ENCODE data around the gene PSD.

PSD gene

GRCh38 chr10:102393411-102394078 lies 25.0 kb downstream of the PSD start:
- DNase-seq (ENCODE audit: low read depth in 4 of 4, low spot score in 1 of 4), result no peak

GRCh38 chr10:102392306-102392705 lies 26.3 kb downstream of the PSD start:
- DNase-seq (ENCODE audit: low read depth in 4 of 4, low spot score in 1 of 4), result no peak

DNA sequence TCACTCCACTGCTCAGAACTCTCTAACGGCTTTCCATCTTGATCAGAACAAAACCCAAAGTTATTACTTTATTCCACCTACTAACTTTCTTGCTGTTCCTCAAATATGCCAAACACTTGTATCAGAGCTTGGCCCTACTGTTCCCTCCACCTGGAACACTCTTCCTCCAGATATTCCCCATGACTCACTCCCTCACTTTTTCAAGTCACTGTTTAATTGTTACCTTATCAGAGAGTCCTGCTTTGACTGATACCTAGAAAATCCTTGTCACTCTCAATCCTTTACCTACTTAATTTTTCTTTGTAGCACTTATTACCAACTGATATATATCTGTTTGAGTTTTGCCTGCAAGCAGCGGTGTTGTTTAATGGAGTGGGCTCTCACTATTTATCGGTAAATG lies 28.7 kb downstream of the PSD start:
- no peak for DNase-seq (ENCODE audit: low read depth in 4 of 4, low spot score in 1 of 4)

DNA sequence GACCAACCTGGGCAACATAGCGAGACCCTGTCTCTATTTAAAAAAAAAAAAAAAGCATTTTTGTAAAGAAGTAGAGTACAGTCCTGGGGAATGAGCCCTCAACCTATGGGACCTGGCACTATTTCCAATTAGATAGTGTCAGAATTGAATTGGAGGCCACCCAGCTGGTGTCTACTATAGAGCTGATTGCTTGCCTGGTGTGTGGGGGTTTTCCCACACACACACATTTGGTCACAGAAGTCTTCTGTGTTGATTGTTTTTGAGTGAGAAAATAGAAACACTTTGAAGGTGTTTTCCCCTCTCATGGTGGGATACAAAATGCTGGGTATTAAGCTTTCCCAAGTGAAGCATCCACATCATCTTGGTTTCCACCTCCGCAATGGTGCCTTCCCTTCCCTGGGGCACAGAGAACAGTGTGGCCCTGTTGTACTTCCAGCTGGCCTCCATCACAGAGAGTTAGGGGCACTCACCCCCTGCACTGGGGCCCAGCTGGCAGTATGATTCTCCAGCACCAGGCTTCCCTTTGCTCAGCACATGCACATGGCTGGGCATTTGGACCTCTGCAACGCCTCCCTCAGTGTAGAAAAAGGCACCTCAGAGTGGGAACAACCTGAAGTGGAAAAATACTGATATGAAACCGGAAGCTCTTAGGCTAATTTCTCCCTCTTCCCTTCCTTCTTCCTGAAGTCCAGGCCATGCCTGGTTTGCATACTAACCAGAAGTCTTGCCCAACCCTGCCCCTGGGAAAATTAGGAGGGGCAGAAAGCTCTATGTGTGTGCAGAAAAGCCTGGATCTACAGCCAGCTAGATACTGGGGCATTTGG lies 33.8 kb downstream of the PSD start:
- DNase-seq (ENCODE audit: low read depth in 4 of 4, low spot score in 1 of 4), result no peak

- DNase-seq (ENCODE audit: low read depth in 4 of 4, low spot score in 1 of 4), result no peak
Observed at GRCh38 chr10:102384053-102384452, 34.5 kb downstream of the PSD start.

GRCh38 chr10:102382871-102383270 lies 35.7 kb downstream of the PSD start:
- no peak for DNase-seq (ENCODE audit: low read depth in 4 of 4, low spot score in 1 of 4)

DNA sequence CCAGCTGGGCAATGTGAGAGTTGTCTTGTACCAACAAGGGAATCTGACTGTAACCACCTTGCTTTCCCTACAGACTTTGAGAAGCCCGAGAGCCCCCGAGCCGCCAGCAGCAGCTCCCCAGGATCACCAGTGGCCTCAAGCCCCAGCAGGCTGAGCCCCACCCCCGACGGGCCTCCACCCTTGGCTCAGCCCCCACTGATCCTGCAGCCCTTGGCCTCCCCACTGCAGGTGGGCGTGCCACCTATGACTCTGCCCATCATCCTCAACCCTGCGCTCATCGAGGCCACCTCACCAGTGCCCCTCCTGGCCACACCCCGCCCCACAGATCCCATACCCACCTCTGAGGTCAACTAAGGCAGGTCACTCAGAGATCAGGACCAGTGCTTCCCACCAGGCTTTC lies 36.6 kb downstream of the PSD start:
- DNase-seq (ENCODE audit: low read depth in 4 of 4, low spot score in 1 of 4), result no peak

DNA sequence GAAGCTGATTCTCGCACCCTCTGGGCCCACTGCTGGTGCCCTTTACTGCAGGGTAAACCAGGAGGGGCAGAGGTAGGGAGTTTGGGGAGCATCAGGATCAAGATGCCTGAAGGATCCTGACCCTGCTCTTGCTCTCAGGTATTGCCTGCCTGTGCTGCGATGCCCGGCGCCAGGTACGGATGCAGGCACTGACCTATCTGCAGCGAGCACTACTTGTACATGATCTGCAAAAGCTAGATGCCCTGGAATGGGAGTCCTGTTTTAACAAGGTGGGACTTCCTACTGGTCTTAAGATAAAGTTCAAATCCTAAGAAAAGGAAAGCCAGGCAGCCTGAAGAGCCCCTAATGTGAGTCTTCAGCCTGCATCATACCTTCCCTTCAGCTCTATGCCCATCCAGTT lies 39.2 kb downstream of the PSD start:
- DNase-seq (ENCODE audit: low read depth in 4 of 4, low spot score in 1 of 4), result no peak

DNA sequence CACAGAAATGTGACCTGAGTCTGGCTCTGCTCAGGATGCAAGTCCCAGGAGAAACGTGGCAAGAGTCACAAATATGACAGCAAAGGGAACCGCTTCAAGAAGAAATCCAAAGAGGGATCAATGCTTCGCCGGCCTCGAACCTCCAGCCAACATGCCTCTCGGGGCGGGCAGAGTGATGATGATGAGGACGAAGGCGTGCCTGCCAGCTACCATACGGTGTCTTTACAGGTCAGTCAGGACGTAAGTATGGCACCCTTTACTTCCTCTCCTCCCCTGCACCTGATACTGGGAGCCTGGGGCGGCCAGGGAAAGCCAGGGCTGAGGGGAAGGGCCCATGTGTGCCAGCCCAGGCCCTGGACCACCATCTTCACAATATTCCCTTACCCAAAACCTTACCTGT lies 41.7 kb downstream of the PSD start:
- no peak for DNase-seq (ENCODE audit: low read depth in 4 of 4, low spot score in 1 of 4)

GRCh38 chr10:102375867-102376266 lies 42.7 kb downstream of the PSD start:
- DNase-seq (ENCODE audit: low read depth in 4 of 4, low spot score in 1 of 4), result no peak

GRCh38 chr10:102375250-102375649 lies 43.3 kb downstream of the PSD start:
- no peak for DNase-seq (ENCODE audit: low read depth in 4 of 4, low spot score in 1 of 4)

DNA sequence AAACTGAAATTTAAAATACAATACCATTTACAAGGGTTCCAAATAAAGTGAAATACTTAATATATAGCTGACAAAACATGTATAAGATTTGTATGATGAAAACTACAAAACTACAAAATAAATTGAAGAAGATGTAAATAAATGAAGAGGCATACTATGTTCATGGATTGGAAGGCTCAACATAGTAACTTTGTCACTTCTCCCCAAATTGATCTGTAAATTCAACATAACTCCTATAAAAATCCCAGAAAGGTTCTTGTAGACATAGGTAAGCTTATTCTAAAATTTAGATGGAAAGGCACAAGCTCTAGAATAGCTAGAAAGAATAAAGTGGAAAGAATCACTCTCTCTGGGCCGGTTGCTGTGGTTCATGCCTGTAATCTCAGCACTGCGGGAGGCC lies 47.3 kb downstream of the PSD start:
- DNase-seq (ENCODE audit: low read depth in 4 of 4, low spot score in 1 of 4), result no peak

DNA sequence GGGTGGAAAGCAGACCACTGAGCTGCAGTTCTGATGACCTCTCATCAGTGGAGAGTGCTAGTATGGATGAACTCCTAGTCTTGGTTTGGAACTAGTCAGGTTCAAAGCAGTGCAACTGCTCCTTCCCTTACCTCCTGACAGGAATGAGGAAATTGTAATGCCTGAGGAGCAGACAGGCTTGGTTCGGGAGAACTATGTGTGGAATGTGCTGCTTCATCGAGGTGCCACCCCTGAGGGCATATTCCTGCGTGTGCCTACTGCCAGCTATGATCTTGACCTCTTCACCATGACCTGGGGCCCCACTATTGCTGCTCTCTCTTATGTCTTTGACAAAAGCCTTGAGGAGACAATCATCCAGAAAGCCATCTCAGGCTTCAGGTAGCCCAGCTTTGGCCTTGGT lies 50.5 kb downstream of the PSD start:
- no peak for DNase-seq (ENCODE audit: low read depth in 4 of 4, low spot score in 1 of 4)

- no peak for DNase-seq (ENCODE audit: low read depth in 4 of 4, low spot score in 1 of 4)
Observed at GRCh38 chr10:102367441-102367840, 51.1 kb downstream of the PSD start.

DNA sequence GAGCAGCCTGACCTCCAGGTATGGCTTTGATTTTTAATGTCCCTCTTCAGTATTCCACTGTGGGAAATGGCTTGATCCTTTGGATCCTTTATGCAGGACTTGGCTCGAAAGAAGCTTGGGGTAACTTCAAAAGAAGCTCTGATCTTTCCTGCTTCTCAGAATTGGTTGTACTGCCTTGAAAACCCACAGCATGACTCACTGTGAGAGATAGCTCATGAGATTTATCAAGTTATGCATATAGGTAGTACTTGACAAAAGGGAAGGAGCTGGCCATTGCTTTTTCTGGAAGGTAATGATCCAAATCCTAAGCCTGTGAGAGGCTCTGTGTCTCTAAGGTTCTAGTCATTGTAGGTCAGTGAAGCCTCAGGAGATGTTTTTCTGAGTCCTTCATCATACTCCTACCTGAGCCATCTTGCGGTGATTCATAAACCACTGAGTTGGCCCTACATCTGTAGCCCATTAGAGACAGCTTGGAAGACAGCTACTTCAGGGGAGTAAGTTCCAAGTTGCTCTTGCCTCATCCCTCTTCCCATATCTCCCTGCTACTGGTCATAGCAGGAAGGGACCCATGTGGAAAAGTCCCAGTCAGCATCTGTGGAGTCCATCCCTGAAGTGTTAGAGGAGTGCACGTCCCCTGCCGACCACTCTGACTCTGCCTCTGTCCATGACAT lies 59.7 kb downstream of the PSD start:
- no peak for DNase-seq (ENCODE audit: low read depth in 4 of 4, low spot score in 1 of 4)

DNA sequence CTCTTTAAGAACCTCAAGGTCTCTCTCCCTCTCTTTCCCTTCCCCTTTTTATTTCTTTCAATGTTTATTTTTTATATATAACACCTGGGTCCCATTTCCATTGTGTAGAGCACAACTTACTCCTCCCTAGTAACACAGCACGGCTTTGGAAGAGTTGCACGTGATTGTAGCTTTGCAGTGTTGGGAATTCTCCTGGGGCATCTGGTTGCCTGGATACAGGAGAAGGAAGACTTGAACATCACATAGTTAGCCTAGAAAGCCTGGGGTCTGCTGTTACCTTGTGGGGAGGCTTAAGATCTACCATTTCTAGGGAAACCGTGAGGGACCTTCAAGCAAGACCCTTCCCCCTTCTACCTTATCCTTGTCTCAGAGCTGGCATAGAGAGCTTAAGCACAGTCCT lies 64.1 kb downstream of the PSD start:
- DNase-seq (ENCODE audit: low read depth in 4 of 4, low spot score in 1 of 4), result no peak
